B cell (primary cell): Measurements from ENCODE around the gene CYP27B1. TPM values are rescaled to one million over a fixed set of nuclear protein-coding genes. Genes with fewer than 3 reads are reported as not detected.

Experiments
- ATAC-seq: fragments of 200-7000 bp; cut with Tn5 transposase; one replicate; pipeline ENCODE4 v1.10.0; 2021; ENCODE audit warnings: low read depth, mild to moderate bottlenecking, moderate number of reproducible peaks, moderate library complexity
- CTCF ChIA-PET: fragments of 350-600 bp; sonication (Branson Sonifier 250); formaldehyde crosslinking; loops from one replicate; lab custom pipeline; 2021; ENCODE audit warnings: antibody characterized with exemption, inconsistent platforms; lab: Charles Lee
- POLR2A ChIA-PET: fragments of 350-600 bp; sonication (Branson Sonifier 250); formaldehyde crosslinking; loops from one replicate; lab custom pipeline; 2021; ENCODE audit warnings: antibody characterized with exemption; lab: Charles Lee
- DNase-seq: peaks from one replicate; pipeline ENCODE4 v3.0.0; 2013
- H2AFZ ChIP-seq: 2 replicates; pipeline ENCODE4 v1.6.1; 2012; ENCODE audit warnings: mild to moderate bottlenecking, low read depth, low read length; ENCODE audit not compliant: insufficient read depth, poor library complexity, severe bottlenecking
- H3K27ac ChIP-seq, 2 donors: 1 replicate in 1 of 2; 2 replicates in 1 of 2; pipeline ENCODE4 v1.5.1; 2012 to 2013; ENCODE audit warnings: low read length in 2 of 2, mild to moderate bottlenecking in 2 of 2, moderate library complexity in 1 of 2
- H3K27me3 ChIP-seq, 4 experiments: fragments of 200-600 bp in 1 of 4; sonication (generic) in 1 of 4; replicated peaks in 1 of 4; 1 replicate in 2 of 4; 2 replicates in 2 of 4; pipeline versions ENCODE4 v1.6.1 to v1.7.0; 2013 to 2016; ENCODE audit warnings: low read length in 3 of 4, mild to moderate bottlenecking in 2 of 4, mixed read lengths in 1 of 4, moderate library complexity in 1 of 4; ENCODE audit not compliant: insufficient read depth in 4 of 4, control insufficient read depth in 3 of 4; ENCODE audit errors: control extremely low read depth in 1 of 4
- H3K36me3 ChIP-seq, 2 experiments: replicated peaks in 1 of 2; 1 replicate in 1 of 2; 2 replicates in 1 of 2; pipeline versions ENCODE4 v1.6.1 to v1.7.1; 2013; ENCODE audit warnings: low read length in 1 of 2; ENCODE audit not compliant: insufficient read depth in 2 of 2, control insufficient read depth in 1 of 2; ENCODE audit errors: control extremely low read depth in 1 of 2, extremely low read depth in 1 of 2
- H3K4me1 ChIP-seq, 2 donors: fragments of 200-600 bp in 1 of 2; sonication (generic) in 1 of 2; 1 replicate in 1 of 2; 2 replicates in 1 of 2; pipeline versions ENCODE4 v1.5.1 to v1.6.1; 2013 to 2017; ENCODE audit warnings: low read length in 2 of 2; ENCODE audit not compliant: control insufficient read depth in 2 of 2, insufficient read depth in 2 of 2
- H3K4me2 ChIP-seq: replicated peaks from 2 replicates; pipeline ENCODE3; 2012; ENCODE audit warnings: mild to moderate bottlenecking, low read depth, low read length; ENCODE audit not compliant: poor library complexity, severe bottlenecking
- H3K4me3 ChIP-seq, 5 experiments: fragments of 200-600 bp in 1 of 5; sonication (generic) in 1 of 5; 1 replicate in 3 of 5; 2 replicates in 2 of 5; pipeline versions ENCODE4 v1.5.1 to v1.7.0; 2011 to 2016; ENCODE audit warnings: low read length in 4 of 5, mild to moderate bottlenecking in 4 of 5, low read depth in 2 of 5, control low read depth in 1 of 5, moderate library complexity in 1 of 5; ENCODE audit not compliant: insufficient read depth in 1 of 5; ENCODE audit errors: control extremely low read depth in 1 of 5, extremely low read depth in 1 of 5
- H3K79me2 ChIP-seq: fragments of 200-600 bp; sonication (generic); one replicate; pipeline ENCODE4 v1.6.0; 2016; ENCODE audit warnings: low read length; ENCODE audit not compliant: control insufficient read depth, insufficient read depth
- H3K9ac ChIP-seq: fragments of 200-600 bp; sonication (generic); 2 replicates; pipeline ENCODE4 v1.6.1; 2017; ENCODE audit warnings: mild to moderate bottlenecking, low read length, moderate library complexity
- H3K9me3 ChIP-seq, 3 donors: one replicate each; pipeline versions ENCODE4 v1.6.1 to v1.7.1; 2013; ENCODE audit warnings: low read length in 2 of 3; ENCODE audit not compliant: control insufficient read depth in 2 of 3, insufficient read depth in 1 of 3; ENCODE audit errors: control extremely low read depth in 1 of 3
- H4K20me1 ChIP-seq: 2 replicates; pipeline ENCODE4 v1.6.0; 2012; ENCODE audit warnings: mild to moderate bottlenecking, low read length; ENCODE audit not compliant: insufficient read depth, control insufficient read depth, poor library complexity, severe bottlenecking
- H3K27ac Mint-ChIP-seq: one replicate; pipeline ENCODE4 v1.8.0; 2021; ENCODE audit warnings: mixed read lengths
- H3K27me3 Mint-ChIP-seq: one replicate; pipeline ENCODE4 v1.8.0; 2021; ENCODE audit warnings: mixed read lengths
- H3K4me1 Mint-ChIP-seq: one replicate; pipeline ENCODE4 v1.8.0; 2021; ENCODE audit warnings: mixed read lengths
- H3K4me3 Mint-ChIP-seq: one replicate; pipeline ENCODE4 v1.8.0; 2021; ENCODE audit warnings: mixed read lengths
- H3K9me3 Mint-ChIP-seq: one replicate; pipeline ENCODE4 v1.8.0; 2022; ENCODE audit warnings: mixed read lengths; ENCODE audit not compliant: insufficient read depth
- EZH2 ChIP-seq: IDR thresholded peaks from 2 replicates; pipeline ENCODE4 v1.6.1; 2012; ENCODE audit warnings: borderline replicate concordance, low read depth, mild to moderate bottlenecking, moderate library complexity, low read length; ENCODE audit not compliant: insufficient read depth, poor library complexity, severe bottlenecking
- WGBS: methylation state at CpG from one replicate; pipeline ENCODE4 v1.1.5; 2013; ENCODE audit warnings: missing lambda C conversion rate; ENCODE audit not compliant: insufficient coverage; 5-methylcytosine and 5-hydroxymethylcytosine counted together
- intact Hi-C: fragments of 100-400 bp; cut with micrococcal nuclease; formaldehyde crosslinking; loops from one replicate; pipeline ENCODE4 v1.10.0; 2022
- polyA plus RNA-seq: library from polyadenylated mRNA; depleted of rRNA; stranded (reverse); fragments of >200 nt; gene quantifications from 2 replicates; pipeline ENCODE4 v1.2.3, GENCODE V29; 2012
- total RNA-seq, 2 donors: library from RNA; stranded (reverse); fragments of 120-200 nt in 1 of 2; gene quantifications; 1 replicate in 1 of 2; 2 replicates in 1 of 2; pipeline versions ENCODE4 v1.2.3 to v1.2.4, GENCODE V29; 2013 to 2022
- TF ChIP-seq, protein P1 (sequence below): fragments of 200-600 bp; IDR thresholded peaks from one replicate; pipeline ENCODE4 v1.8.0; 2022; ENCODE audit warnings: antibody characterized with exemption, mild to moderate bottlenecking

CYP27B1 gene
- total and polyA plus RNA-seq, 2 donors (not counting 1 experiment from before 2014, with no cell fraction given) = 0.66 to 0.79 TPM

GRCh38 chr12:57730336-57731067, 36.4 kb downstream of the CYP27B1 start:
- no peaks in the 10 kb centered on the region for H3K9me3 Mint-ChIP-seq
- no peak overlapping the region for H3K27ac Mint-ChIP-seq
- H3K36me3 ChIP-seq = peaks cover 0 to 85% of the 10 kb centered on the region in 2 experiments
- no peak overlapping the region for H3K4me3 ChIP-seq
- H4K20me1 ChIP-seq = peaks cover 10% of the 10 kb centered on the region
- no peak overlapping the region for H3K4me2 ChIP-seq
- WGBS = 96% methylated on average over 10 of the region's 13 CpGs
- H3K27ac ChIP-seq = no peak overlapping the region
- intact Hi-C loops = no loop called here
- H2AFZ ChIP-seq = no peak overlapping the region
- POLR2A ChIA-PET = no interaction called here
- no peaks in the 10 kb centered on the region for H3K79me2 ChIP-seq
- no peak overlapping the region for H3K4me3 Mint-ChIP-seq
- TF ChIP-seq, protein P1, sequence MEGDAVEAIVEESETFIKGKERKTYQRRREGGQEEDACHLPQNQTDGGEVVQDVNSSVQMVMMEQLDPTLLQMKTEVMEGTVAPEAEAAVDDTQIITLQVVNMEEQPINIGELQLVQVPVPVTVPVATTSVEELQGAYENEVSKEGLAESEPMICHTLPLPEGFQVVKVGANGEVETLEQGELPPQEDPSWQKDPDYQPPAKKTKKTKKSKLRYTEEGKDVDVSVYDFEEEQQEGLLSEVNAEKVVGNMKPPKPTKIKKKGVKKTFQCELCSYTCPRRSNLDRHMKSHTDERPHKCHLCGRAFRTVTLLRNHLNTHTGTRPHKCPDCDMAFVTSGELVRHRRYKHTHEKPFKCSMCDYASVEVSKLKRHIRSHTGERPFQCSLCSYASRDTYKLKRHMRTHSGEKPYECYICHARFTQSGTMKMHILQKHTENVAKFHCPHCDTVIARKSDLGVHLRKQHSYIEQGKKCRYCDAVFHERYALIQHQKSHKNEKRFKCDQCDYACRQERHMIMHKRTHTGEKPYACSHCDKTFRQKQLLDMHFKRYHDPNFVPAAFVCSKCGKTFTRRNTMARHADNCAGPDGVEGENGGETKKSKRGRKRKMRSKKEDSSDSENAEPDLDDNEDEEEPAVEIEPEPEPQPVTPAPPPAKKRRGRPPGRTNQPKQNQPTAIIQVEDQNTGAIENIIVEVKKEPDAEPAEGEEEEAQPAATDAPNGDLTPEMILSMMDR = no peak
- TF ChIP-seq EZH2 = no peak
- no peak for ATAC-seq
- no peak overlapping the region for H3K9ac ChIP-seq
- no peaks in the 10 kb centered on the region for H3K27me3 Mint-ChIP-seq
- peaks cover 1% of the 10 kb centered on the region for H3K4me1 Mint-ChIP-seq
- CTCF ChIA-PET = no interaction called here
- H3K9me3 ChIP-seq = peaks cover 0 to 7% (median 0%) of the 10 kb centered on the region in 3 donors
- no peak for DNase-seq
- H3K4me1 ChIP-seq = peaks cover 0 to 5% of the 10 kb centered on the region in 2 donors
- H3K27me3 ChIP-seq = no peaks in the 10 kb centered on the region

GRCh38 chr12:57729321-57729844, 37.5 kb downstream of the CYP27B1 start:
- H3K4me1 Mint-ChIP-seq = peaks cover 10% of the 10 kb centered on the region
- Histone ChIP-seq H3K9ac (no peak overlapping the region), H3K27me3 (no peaks in the 10 kb centered on the region), H3K4me1 (peaks cover 8 to 16% of the 10 kb centered on the region in 2 donors), H3K27ac (no peak overlapping the region), H3K36me3 (peaks cover 0 to 77% of the 10 kb centered on the region in 2 experiments), H3K9me3 (peaks cover 0 to 7% (median 0%) of the 10 kb centered on the region in 3 donors), H4K20me1 (peaks cover 7% of the 10 kb centered on the region), H3K4me3 (no peak overlapping the region), H2AFZ (no peak overlapping the region), H3K4me2 (no peak overlapping the region), H3K79me2 (no peaks in the 10 kb centered on the region)
- H3K27me3 Mint-ChIP-seq = no peaks in the 10 kb centered on the region
- ChIA-PET POLR2A (no interaction called here), CTCF (interaction anchor here (0.7 kb wide), 1 partner anchor 11 kb away, joined by 3 read pairs; no protein-coding TSS in a partner anchor)
- peak overlapping the region; percentile 21 for H3K27ac Mint-ChIP-seq
- TF ChIP-seq, protein P1 = no peak
- no peak for TF ChIP-seq EZH2
- intact Hi-C loops = no loop called here
- ATAC-seq (no peak), DNase-seq (no peak)
- 71% methylated on average over 3 of the region's 5 CpGs for WGBS
- H3K4me3 Mint-ChIP-seq = no peak overlapping the region
- no peaks in the 10 kb centered on the region for H3K9me3 Mint-ChIP-seq
